ENCODE results near the gene ADGRV1. TPM values are rescaled to one million over a fixed set of nuclear protein-coding genes. Genes with fewer than 3 reads are reported as not detected.
A peak's percentile ranks its signal among the peaks of the same experiment; 100 is the strongest.
"Not testable (repeated sequence)": the region's sequence is repeated elsewhere in the genome, so short reads cannot be mapped to it uniquely, and the experiment has no call there.

ADGRV1 gene
- total RNA-seq, 4 donors from 2014 or later = 0.25 to 0.60 (median 0.56) TPM; not detected in 1

DNA sequence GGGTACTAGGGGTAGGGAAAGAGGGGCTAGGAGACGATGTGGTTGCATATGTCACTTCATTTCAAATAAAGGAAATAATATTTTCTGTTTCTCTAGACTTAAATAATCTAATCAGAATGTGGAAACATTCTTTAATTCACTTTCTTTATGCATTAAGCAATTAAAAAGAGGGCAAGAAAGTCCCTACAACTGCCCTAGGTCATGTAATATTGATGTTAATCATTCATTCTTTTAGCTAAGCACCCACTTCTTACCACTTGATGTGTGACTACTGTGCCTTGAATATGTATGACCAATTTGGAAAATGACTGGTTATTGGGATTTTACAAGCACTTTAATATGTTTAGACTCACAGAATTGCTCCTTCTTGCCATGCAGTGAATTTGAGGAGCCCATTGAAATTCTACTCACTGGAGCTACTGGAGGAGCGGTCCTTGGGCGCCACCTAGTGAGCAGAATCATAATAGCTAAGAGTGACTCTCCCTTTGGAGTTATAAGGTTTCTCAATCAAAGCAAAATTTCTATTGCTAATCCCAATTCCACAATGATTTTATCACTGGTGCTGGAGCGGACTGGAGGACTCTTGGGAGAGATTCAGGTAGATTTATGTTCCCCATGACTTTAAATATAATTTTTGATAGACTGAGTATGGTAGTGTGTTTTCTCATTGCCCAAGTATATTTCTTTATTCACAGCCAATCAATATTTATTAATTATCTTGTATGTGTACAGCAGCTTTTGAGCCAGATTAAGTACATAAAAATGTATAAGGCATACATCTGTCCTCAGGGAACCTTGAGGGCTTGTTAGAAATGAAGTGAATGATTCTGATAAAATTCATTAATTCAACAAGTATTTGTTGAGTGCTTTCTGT lies 225.1 kb downstream of the ADGRV1 start:
- ATAC-seq (ENCODE audit: low FRiP score) = no peak
- DNase-seq (ENCODE audit: low spot score) = peak; percentile 48
- TF ChIP-seq CTCF (IDR thresholded peaks at IDR 0.05) = peak in 1 of 3 donors; percentile 4

DNA sequence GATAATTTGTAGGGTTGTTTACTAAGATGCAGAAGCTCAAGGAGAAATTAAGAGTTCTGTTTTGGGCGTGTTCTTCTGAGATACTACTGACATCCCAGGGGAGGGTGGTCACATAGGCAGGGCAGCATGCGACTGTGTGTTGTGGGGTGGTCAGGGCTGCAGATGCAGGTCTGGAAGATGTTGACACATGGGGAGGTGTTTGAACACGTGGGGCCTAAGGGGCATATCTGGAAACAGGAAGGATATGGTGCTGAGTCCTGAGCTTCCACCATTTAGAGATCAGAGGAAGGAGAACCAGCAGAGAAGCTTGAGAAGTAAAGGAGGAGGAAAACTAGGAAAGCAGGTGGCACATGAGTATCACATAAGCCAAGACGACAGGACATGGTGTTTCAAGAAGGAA lies 228.2 kb downstream of the ADGRV1 start:
- no peak for ATAC-seq (ENCODE audit: low FRiP score)
- no peak for TF ChIP-seq CTCF (IDR thresholded peaks at IDR 0.05)
- no peak for DNase-seq (ENCODE audit: low spot score)

GRCh38 chr5:90792725-90793124 lies 234.1 kb downstream of the ADGRV1 start:
- DNase-seq (ENCODE audit: low spot score) (no peak), ATAC-seq (ENCODE audit: low FRiP score) (peak; percentile 54)
- TF ChIP-seq CTCF (IDR thresholded peaks at IDR 0.05) = no peak

GRCh38 chr5:90793183-90793582 lies 234.6 kb downstream of the ADGRV1 start:
- no peak for ATAC-seq (ENCODE audit: low FRiP score)
- DNase-seq (ENCODE audit: low spot score) = no peak

DNA sequence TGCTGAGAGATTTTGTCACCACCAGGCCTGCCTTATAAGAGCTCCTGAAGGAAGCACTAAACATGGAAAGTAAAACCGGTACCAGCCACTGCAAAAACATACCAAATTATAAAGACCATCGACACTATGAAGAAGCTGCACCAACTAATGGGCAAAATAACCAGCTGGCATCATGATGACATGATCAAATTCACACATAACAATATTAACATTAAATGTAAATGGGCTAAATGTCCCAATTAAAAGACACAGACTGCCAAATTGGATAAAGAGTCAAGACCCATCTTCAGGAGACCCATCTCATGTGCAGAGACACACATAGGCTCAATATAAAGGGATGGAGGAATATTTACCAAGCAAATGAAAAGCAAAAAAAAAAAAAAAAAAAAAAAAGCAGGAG lies 238.3 kb downstream of the ADGRV1 start:
- ATAC-seq (ENCODE audit: low FRiP score); DNase-seq (ENCODE audit: low spot score): not testable (repeated sequence)

More at GRCh38 chr5:90793183-90793582, 234.6 kb downstream of the ADGRV1 start:
- no peak for TF ChIP-seq CTCF (IDR thresholded peaks at IDR 0.05)

GRCh38 chr5:90800082-90800481 lies 241.5 kb downstream of the ADGRV1 start:
- not testable (repeated sequence) for ATAC-seq (ENCODE audit: low FRiP score); DNase-seq (ENCODE audit: low spot score)

DNA sequence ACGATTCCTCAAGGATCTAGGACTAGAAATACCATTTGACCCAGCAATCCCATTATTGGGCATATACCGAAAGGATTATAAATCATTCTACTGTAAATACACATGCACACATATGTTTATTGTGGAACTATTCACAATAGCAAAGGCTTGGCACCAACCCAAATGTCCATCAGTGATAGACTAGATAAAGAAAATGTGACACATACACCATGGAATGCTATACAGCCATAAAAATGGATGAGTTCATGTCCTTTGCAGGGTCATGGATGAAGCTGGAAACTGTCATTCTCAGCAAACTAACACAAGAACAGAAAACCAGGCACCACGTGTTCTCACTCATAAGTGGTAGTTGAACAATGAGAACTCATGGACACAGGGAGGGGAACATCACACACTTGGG lies 241.9 kb downstream of the ADGRV1 start:
- ATAC-seq (ENCODE audit: low FRiP score); DNase-seq (ENCODE audit: low spot score): not testable (repeated sequence)

GRCh38 chr5:90802474-90803317 lies 244.1 kb downstream of the ADGRV1 start:
- no peak for ATAC-seq (ENCODE audit: low FRiP score)

More at GRCh38 chr5:90802474-90803317, 244.1 kb downstream of the ADGRV1 start:
- no peak for TF ChIP-seq CTCF (IDR thresholded peaks at IDR 0.05)
- no peak for DNase-seq (ENCODE audit: low spot score)

Data from omental fat pad (tissue), 4 donors.